ENCODE measurements around the gene EYA4.

EYA4 gene

DNA sequence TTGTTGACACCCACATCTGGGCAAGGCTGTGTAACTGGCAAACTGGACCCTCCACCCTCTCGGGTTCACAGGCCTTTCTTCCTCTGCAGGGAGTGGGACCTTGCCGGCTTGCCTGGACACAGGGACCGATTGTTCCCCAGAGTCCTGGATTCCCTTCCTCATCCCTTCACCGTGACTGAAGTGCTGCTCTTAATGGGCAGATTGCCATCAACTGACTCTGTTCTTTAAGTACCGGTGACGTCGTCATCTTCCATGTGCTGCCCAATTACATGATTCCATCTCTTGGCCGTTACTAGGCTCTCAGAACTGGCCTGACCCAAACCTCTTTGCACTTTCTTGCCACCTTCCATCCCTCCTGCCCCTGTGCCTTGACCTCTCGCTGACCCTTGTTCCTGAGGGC lies 85.4 kb downstream of the EYA4 start:
- H3K4me3 Mint-ChIP-seq = no peak overlapping the region
- peaks cover 3 to 4% of the 10 kb centered on the region in 2 donors for H3K4me1 Mint-ChIP-seq
- DNase-seq (no peak), ATAC-seq (replicated peaks) (no peak)
- peaks cover 0 to 1% of the 10 kb centered on the region in 2 donors for H3K9me3 Mint-ChIP-seq
- H3K36me3 Mint-ChIP-seq = no peaks in the 10 kb centered on the region
- no peak overlapping the region for H3K27ac Mint-ChIP-seq
- peaks cover 4 to 15% of the 10 kb centered on the region in 2 donors for H3K27me3 Mint-ChIP-seq

GRCh38 chr6:133333852-133334251 lies 92.7 kb downstream of the EYA4 start:
- Mint-ChIP-seq H3K4me1 (no peaks in the 10 kb centered on the region), H3K27me3 (peaks cover 0 to 6% of the 10 kb centered on the region in 2 donors), H3K36me3 (no peaks in the 10 kb centered on the region), H3K27ac (no peak overlapping the region), H3K9me3 (no peaks in the 10 kb centered on the region), H3K4me3 (no peak overlapping the region)
- no peak for ATAC-seq (replicated peaks)
- no peak for DNase-seq

GRCh38 chr6:133337308-133337707 lies 96.2 kb downstream of the EYA4 start:
- Mint-ChIP-seq H3K27me3 (no peaks in the 10 kb centered on the region), H3K27ac (no peak overlapping the region), H3K4me1 (no peaks in the 10 kb centered on the region), H3K4me3 (no peak overlapping the region), H3K36me3 (no peaks in the 10 kb centered on the region), H3K9me3 (no peaks in the 10 kb centered on the region)
- DNase-seq (no peak), ATAC-seq (replicated peaks) (no peak)

DNA sequence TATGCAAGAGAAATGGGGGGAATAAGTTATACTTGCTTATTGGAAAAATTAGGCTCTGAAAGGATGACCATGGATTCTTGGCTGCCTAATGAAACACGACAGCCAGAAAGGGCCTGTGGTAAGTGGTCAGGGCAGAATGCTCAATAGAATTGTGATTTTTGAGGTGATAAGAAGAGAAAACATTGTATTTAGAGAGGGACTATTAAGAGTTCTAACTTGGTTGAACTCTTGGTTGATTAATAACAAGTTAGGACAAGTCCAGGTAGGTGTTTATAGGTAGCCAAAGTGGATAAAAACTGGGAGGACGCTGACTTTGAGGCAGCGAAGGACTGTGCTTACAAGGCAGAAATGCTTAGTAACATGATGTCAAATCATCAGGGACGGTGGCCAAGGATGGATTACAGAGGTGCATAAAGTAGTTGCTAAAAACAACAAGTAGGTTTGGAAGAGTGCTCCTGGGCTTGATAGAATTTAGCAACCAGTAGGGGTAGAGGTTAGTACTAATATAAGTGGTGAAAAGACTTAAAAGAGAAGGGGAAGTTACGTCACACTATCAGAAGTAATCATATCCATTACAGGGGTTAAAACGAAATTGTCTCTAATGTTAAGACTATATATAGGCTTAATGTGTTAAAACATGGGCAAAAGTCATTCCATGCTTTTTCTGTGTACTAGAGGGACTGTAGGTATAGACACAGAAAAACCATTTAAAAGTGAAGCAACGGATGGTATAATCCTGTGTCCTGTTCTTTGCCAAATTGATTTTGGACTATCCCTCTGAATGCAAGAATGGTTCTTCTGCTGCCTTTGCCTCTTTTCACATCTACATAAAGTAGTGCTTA lies 98.6 kb downstream of the EYA4 start:
- no peaks in the 10 kb centered on the region for H3K9me3 Mint-ChIP-seq
- H3K27ac Mint-ChIP-seq = no peak overlapping the region
- H3K27me3 Mint-ChIP-seq = no peaks in the 10 kb centered on the region
- H3K36me3 Mint-ChIP-seq = no peaks in the 10 kb centered on the region
- DNase-seq (no peak), ATAC-seq (replicated peaks) (no peak)
- no peak overlapping the region for H3K4me3 Mint-ChIP-seq
- no peaks in the 10 kb centered on the region for H3K4me1 Mint-ChIP-seq

DNA sequence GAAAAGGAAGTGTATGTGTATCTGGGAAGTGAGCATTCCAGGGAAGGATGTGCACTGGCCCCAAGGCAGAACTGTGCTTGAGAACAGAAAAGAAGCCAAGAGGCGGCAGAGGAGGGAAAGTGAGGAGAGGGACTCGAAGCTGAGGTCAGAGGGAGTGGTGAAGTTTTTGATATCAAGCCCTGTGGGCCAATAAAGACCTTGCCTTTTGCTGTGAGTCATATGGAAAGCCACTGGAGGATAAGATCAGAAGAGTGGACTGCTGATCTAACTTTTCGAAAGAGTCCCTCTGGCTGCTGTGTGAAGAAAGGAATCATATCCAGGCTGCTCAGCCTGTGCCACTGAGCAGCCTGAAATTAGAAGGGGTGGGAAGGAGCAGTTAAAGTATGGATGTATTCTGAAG lies 99.4 kb downstream of the EYA4 start:
- no peaks in the 10 kb centered on the region for H3K36me3 Mint-ChIP-seq
- no peak overlapping the region for H3K4me3 Mint-ChIP-seq
- no peaks in the 10 kb centered on the region for H3K4me1 Mint-ChIP-seq
- H3K27ac Mint-ChIP-seq = no peak overlapping the region
- DNase-seq (no peak), ATAC-seq (replicated peaks) (no peak)
- H3K9me3 Mint-ChIP-seq = no peaks in the 10 kb centered on the region
- H3K27me3 Mint-ChIP-seq = no peaks in the 10 kb centered on the region

- no peak for ATAC-seq (replicated peaks)
- H3K27ac Mint-ChIP-seq = no peak overlapping the region
- no peaks in the 10 kb centered on the region for H3K4me1 Mint-ChIP-seq
- DNase-seq = no peak
- no peak overlapping the region for H3K4me3 Mint-ChIP-seq
- no peaks in the 10 kb centered on the region for H3K27me3 Mint-ChIP-seq
- H3K36me3 Mint-ChIP-seq = no peaks in the 10 kb centered on the region
- H3K9me3 Mint-ChIP-seq = no peaks in the 10 kb centered on the region
Measured at GRCh38 chr6:133341607-133342158, 100.5 kb downstream of the EYA4 start.

GRCh38 chr6:133343220-133343619 lies 102.1 kb downstream of the EYA4 start:
- ATAC-seq (replicated peaks) = no peak

DNA sequence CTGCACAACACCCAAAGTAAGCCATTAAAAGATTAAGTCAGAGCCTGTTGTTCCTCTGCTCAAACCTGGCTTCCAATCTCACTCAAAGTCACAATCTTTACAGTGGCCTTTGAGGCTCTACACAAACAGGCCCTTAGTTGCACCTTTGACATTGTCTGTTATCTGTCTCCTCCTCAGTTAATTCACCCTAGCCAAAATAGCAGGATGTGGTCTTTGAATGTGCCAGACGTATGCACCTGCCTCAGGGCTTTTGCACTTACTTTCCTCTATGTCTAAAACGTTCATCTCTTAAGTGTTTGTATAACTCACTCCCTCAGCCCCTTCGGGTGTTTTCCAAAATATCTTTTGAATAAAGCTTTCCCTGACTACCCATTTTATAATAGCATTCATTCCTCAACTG lies 107.7 kb downstream of the EYA4 start:
- Mint-ChIP-seq H3K9me3 (no peaks in the 10 kb centered on the region), H3K4me3 (no peak overlapping the region), H3K27me3 (peaks cover 0 to 8% of the 10 kb centered on the region in 2 donors), H3K27ac (no peak overlapping the region), H3K4me1 (no peaks in the 10 kb centered on the region), H3K36me3 (no peaks in the 10 kb centered on the region)
- ATAC-seq (replicated peaks) (no peak), DNase-seq (no peak)

More at GRCh38 chr6:133343220-133343619, 102.1 kb downstream of the EYA4 start:
- Mint-ChIP-seq H3K27ac (no peak overlapping the region), H3K27me3 (peaks cover 0 to 8% of the 10 kb centered on the region in 2 donors), H3K36me3 (no peaks in the 10 kb centered on the region), H3K9me3 (no peaks in the 10 kb centered on the region), H3K4me1 (no peaks in the 10 kb centered on the region), H3K4me3 (no peak overlapping the region)
- no peak for DNase-seq

- Mint-ChIP-seq H3K27me3 (peaks cover 3 to 8% of the 10 kb centered on the region in 2 donors), H3K27ac (no peak overlapping the region), H3K4me3 (no peak overlapping the region), H3K9me3 (peaks cover 0 to 2% of the 10 kb centered on the region in 2 donors), H3K4me1 (no peaks in the 10 kb centered on the region), H3K36me3 (no peaks in the 10 kb centered on the region)
- no peak for DNase-seq
- ATAC-seq (replicated peaks) = no peak
Measured at GRCh38 chr6:133350928-133351327, 109.8 kb downstream of the EYA4 start.

DNA sequence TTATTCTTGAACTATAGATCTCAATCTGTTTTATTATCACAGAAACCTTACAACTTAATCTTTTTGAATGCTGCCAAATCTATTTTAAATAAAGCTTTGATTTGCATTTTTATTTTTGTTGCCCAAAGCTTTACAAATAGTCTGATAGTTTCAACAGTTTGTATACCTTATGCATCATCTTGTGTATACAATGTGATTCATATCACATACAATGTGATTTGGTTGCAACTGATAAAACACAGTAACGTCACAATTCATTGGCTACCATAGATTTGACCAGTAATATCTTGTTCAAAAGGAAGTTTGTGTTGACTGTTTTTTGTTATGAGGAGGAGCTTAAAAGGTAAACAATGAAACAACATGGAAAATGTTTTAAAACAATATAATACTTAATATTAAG lies 110.9 kb downstream of the EYA4 start:
- H3K36me3 Mint-ChIP-seq = no peaks in the 10 kb centered on the region
- ATAC-seq (replicated peaks) = no peak
- peaks cover 0 to 4% of the 10 kb centered on the region in 2 donors for H3K9me3 Mint-ChIP-seq
- H3K27ac Mint-ChIP-seq = no peak overlapping the region
- H3K4me1 Mint-ChIP-seq = no peaks in the 10 kb centered on the region
- DNase-seq = no peak
- no peak overlapping the region for H3K4me3 Mint-ChIP-seq
- peaks cover 5 to 8% of the 10 kb centered on the region in 2 donors for H3K27me3 Mint-ChIP-seq

- ATAC-seq (replicated peaks) (no peak), DNase-seq (no peak)
- Mint-ChIP-seq H3K27ac (no peak overlapping the region), H3K4me3 (no peak overlapping the region), H3K36me3 (no peaks in the 10 kb centered on the region), H3K9me3 (peaks cover 0 to 4% of the 10 kb centered on the region in 2 donors), H3K4me1 (no peaks in the 10 kb centered on the region), H3K27me3 (peaks cover 1 to 5% of the 10 kb centered on the region in 2 donors)
Measured at GRCh38 chr6:133353061-133353460, 111.9 kb downstream of the EYA4 start.

DNA sequence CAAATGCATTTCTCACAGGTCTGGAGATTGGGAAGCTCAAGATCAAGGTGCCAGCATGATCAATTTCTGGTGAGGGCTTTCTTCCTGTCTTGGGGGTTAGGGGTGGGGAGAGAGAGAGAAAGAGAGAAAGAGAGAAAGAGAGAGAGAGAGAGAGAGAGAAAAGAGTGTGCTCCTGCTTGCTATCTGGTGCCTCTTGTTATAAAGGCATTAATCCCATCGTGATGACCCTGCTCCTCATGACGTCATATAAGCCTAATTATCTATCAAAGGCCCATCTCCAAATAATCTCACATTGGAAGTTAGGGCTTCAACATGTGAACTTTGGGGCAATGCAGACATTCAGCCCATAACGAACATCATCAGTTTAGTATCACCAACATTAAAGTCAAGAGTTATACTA lies 114.8 kb downstream of the EYA4 start:
- H3K36me3 Mint-ChIP-seq = no peaks in the 10 kb centered on the region
- no peak for ATAC-seq (replicated peaks)
- no peak overlapping the region for H3K27ac Mint-ChIP-seq
- no peak for DNase-seq
- H3K27me3 Mint-ChIP-seq = peaks cover 0 to 9% of the 10 kb centered on the region in 2 donors
- H3K4me1 Mint-ChIP-seq = no peaks in the 10 kb centered on the region
- H3K9me3 Mint-ChIP-seq = peaks cover 0 to 4% of the 10 kb centered on the region in 2 donors
- H3K4me3 Mint-ChIP-seq = no peak overlapping the region

DNA sequence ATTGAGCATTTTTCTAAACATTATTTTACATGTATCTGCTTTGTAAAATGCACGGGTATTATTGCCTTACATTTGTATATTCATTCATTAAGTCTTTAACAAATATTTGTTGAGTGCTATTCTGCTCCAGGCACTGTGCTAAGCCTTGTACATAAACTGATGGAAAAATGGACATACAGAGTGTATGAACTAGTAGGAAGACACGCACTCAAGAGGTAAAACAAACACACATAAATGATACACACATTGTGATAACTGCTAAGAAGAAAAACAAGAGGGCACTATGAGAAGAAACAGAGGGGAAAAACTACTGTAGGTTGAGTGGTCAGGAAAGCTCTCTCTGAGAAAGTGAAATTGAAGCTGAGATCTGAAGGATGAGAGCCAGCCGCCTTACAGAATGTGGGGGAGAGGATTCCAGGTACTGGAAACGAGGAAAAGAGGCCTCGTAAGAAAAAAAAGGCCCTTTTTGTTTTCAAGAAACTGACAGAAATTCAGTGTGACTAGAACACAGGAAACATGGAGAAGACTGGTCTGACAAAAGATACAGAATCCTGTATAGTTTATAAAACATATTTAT lies 117.5 kb downstream of the EYA4 start:
- Mint-ChIP-seq H3K36me3 (no peaks in the 10 kb centered on the region), H3K4me1 (no peaks in the 10 kb centered on the region), H3K9me3 (peaks cover 0 to 4% of the 10 kb centered on the region in 2 donors), H3K27ac (no peak overlapping the region), H3K27me3 (peaks cover 0 to 9% of the 10 kb centered on the region in 2 donors), H3K4me3 (no peak overlapping the region)
- DNase-seq (no peak), ATAC-seq (replicated peaks) (no peak)

GRCh38 chr6:133359256-133359655 lies 118.1 kb downstream of the EYA4 start:
- ATAC-seq (replicated peaks) (no peak), DNase-seq (no peak)
- peaks cover 0 to 9% of the 10 kb centered on the region in 2 donors for H3K27me3 Mint-ChIP-seq
- H3K4me1 Mint-ChIP-seq = no peaks in the 10 kb centered on the region
- H3K4me3 Mint-ChIP-seq = no peak overlapping the region
- H3K9me3 Mint-ChIP-seq = peaks cover 0 to 4% of the 10 kb centered on the region in 2 donors
- no peak overlapping the region for H3K27ac Mint-ChIP-seq
- H3K36me3 Mint-ChIP-seq = no peaks in the 10 kb centered on the region

DNA sequence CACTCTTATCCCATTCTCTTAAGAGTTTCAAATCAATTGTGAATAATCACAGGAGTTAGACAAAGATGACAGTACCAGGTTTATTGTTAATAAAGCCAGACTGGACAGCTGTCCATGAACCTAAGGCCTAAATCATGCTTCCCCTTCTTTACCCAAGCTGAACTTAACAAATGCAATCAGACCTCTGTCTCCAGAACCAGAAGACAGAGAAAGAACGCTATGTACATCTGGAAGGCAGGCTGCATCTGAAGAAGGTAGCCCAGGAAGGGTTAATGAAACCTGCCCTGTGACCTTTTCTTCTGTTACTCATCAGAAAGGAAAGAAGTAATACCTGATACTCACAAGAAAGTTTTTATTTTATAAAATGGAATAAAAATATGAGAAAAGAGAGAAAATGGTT lies 118.6 kb downstream of the EYA4 start:
- H3K4me3 Mint-ChIP-seq = no peak overlapping the region
- no peak for ATAC-seq (replicated peaks)
- no peaks in the 10 kb centered on the region for H3K4me1 Mint-ChIP-seq
- H3K27ac Mint-ChIP-seq = no peak overlapping the region
- H3K27me3 Mint-ChIP-seq = peaks cover 0 to 9% of the 10 kb centered on the region in 2 donors
- DNase-seq = no peak
- no peaks in the 10 kb centered on the region for H3K36me3 Mint-ChIP-seq
- H3K9me3 Mint-ChIP-seq = peaks cover 0 to 4% of the 10 kb centered on the region in 2 donors

Data from stimulated activated naive B cell treated with anti-CD40 and anti-IgM and Interleukin-4, amounts not matched to agents 10 μg/mL and 1 μg/mL and 100 μg/mL, for 72 hours (primary cell).